ENCODE data around the gene DVL1.

The DVL1 gene

DNA sequence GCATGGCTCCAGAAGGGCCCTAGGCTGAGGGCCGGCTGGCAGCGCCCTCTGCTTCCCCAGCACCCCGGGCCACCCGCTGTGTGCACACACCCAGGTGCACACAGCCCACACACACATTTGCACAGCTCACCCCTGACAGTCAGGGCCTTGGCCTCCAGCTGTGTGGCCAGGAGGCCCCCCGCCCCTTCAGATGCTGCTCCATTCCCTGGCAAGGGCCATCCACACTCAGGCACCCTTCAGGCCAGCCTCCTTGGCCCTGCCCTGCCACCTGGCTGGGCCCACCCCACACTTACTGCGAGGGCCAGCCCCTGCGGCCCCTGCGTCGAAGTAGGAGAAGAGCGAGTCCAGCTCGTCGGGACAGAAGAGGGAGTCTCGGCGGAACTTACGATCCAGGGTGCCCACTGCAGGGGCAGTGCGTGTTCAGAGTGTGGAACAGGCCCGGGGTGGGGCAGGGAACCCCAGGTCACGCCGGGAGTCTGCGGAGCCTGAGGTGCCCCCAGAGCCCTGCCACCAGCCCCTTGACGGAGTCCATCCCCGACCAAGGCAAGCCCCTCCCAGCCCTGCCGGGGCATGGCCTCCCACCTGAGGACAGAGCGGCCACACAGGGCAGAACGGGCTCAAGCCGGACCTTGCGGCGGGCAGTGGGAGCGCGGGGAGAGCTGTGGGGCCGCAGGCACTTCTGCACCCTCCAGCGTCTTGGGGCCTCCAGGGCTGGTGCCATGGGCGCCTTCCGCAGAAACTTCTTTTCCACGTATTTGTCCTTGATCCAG lies 53.9 kb downstream of the DVL1 start:
- DNase-seq: no peak

DNA sequence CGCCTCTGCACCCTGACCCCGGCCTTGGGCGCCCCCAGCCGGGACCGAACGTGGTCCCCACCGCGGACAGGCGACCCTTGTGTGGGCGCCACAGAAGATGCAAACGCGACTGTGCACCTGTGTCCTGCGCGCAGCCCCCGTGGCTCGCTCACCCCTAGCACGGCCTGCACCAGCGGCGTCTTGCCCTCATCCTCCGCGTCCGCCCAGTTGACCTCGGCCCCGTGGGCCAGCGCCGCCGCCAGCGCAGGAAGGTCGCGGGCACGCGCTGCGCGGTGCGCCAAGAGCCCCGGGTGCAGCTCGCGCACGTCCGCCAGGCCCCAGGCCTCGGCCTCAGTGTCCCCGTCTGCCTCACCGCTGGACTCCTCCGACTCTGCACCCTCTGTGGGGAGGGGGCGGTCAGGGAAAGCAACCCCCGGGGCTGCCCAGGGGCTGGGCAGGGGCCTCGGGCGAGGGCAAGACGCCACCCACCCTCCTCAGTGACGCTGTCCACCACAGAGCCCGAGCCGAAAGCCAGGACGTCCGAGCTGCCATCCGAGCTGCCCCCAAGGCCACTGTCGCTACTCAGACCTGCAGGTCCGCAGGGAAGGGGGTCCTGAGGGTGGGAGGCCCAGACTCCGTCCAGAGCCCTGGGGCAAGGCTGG lies 54.8 kb downstream of the DVL1 start:
- no peak for DNase-seq

DNA sequence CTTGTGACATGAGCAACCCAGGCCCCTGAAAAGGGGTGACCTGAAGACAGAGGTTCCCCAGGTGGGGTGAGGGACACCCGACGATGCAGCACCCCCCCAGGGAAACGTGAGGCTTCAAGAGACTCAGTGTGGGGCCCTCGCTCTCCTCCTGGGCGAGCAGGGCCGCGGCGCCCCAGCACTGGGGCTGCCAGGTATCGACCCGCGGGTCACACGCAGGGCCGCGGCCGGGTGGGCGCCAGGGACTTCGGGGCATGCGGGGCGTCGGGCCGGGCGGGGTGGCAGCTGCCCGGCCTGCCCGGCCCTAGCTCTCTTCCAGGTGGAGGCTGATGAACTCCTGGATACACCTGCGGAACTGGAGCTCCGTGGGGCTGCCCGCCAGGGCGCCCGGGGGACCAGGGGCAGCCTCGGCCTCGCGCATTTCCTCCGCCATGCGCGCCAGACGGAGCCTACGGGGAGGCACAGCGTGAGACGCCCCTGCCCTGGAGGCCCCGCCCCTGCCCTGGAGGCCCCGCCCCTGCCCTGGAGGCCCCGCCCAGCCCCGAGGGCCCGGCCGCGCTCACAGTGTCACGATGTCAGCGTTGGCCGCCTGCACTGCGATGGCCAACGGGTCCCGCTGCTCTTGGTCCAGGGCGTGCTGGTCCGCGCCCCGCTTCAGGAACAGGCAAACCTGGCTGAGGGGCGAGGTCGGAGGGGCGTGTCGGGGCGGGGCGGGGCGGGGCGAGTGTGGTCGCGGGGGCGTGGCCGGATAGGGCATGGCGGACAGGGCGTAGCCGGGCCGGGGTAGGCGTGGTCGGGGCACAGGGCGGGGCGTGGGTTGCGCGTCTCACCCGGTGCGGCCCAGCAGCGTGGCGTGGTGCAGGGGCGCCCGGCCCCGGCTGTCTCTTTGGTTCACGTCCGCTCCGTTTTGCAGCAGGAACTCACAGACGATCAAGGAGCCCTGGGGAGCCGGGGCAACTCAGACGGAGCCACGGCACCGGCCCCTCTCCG lies 55.7 kb downstream of the DVL1 start:
- DNase-seq: no peak

DNA sequence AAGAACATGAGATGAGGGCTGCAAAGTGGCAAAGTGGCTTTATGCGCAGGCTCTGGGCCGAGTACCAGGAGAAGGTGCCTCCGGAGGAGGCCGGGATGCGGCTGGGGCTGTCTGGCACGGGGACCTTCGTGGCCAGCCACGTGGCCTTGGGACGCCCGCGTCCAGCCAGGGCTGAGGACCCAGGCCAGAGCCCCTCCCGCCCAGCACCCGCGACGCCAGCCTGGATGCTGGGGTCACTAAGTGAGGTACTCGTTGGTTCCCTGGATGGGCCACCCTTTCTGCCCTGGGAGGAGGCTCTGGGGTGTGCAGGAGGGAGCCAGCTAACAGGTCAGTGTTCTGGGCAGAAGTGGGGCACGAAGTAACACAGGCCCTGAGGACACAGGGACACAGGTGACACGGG lies 56.4 kb downstream of the DVL1 start:
- no peak for DNase-seq

DNA sequence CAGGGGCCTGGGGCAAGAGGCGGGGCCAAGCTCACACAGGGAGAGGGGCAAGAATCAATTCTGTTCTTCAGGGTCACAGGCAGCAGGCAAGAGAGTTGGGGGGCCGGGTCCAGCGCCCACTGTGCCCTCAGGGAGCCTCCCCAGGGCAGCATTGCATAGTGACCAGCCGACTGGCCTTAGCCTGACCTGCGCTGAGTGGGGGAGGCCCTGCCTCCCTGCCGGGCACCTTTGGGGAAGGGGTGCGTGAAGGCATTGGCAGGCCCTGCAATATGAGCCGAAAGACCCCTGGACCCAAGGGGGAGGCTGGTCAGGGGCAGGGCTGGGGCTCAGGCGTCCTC lies 56.8 kb downstream of the DVL1 start:
- DNase-seq: no peak

DNA sequence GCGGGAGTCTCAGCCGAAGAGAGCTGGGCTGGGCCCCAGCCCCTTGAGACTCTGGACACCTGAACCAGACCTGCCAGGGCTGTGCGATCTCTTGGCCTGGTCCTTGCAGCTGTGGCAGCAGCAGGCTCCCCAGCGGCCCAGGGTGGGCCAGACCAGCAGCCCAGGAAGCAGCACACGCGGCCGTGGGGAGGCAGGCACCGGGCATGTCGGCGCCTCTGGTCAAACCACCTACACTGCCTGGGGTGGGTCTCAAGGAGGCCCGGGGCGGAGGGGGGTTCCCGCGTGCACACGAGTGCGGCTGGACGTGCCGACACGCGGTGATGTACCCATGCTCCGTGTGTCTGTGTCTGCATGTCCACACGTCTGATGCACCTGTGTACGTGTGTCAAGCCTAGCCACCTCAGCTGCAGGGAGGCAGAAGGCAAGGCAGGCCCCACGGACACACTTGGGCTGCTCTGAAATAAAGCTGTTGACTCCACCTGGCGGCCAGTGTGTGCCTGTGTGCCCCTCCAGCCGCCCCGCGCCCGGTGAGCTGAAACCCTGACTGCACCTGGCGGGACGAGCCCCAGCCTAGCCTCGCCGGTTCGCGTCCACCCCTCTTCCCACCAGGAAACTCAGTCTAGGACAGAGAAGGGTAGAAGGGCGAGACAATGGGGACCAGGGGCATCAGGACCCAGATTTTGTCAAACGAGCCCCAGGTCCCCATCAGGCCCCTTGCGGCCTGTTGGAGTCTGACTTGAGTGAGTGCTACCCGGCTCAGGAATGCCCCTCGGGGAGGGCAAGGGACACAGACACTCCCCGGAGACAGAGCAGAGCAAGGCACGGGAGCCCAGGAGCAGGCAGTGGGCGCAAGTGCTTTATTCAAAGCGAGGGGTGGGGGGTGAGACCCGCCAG lies 57.4 kb downstream of the DVL1 start:
- peak; percentile 71 for DNase-seq

DNA sequence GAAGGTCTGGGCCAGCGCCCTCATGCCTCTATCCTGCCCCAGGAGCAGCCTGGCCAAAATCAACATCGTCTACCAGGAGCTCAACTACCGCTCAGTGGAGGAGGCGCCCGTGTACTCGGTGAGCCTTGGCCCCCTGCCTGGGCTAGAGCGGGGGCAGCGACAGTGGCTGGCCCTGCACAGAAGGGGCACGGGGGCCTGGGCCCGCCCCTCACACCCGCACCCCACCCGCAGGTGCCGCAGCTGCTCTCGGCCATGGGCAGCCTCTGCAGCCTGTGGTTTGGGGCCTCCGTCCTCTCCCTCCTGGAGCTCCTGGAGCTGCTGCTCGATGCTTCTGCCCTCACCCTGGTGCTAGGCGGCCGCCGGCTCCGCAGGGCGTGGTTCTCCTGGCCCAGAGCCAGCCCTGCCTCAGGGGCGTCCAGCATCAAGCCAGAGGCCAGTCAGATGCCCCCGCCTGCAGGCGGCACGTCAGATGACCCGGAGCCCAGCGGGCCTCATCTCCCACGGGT lies 58.1 kb downstream of the DVL1 start:
- no peak for DNase-seq

DNA sequence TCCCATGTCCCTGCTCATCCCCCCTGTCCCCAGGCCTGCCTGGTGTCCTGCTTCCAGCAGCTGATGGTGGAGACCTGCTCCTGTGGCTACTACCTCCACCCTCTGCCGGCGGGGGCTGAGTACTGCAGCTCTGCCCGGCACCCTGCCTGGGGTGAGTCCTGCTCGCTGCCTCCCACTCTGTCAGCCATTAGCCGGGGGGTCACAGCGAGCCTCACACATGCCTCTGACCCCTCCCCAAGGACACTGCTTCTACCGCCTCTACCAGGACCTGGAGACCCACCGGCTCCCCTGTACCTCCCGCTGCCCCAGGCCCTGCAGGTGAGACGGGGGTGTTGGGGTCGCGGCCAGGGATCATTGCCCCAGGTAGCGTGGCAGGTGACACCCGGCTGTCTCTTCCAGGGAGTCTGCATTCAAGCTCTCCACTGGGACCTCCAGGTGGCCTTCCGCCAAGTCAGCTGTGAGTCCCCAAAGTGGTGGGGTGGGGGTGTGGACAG lies 58.9 kb downstream of the DVL1 start:
- peak; percentile 61 for DNase-seq

DNA sequence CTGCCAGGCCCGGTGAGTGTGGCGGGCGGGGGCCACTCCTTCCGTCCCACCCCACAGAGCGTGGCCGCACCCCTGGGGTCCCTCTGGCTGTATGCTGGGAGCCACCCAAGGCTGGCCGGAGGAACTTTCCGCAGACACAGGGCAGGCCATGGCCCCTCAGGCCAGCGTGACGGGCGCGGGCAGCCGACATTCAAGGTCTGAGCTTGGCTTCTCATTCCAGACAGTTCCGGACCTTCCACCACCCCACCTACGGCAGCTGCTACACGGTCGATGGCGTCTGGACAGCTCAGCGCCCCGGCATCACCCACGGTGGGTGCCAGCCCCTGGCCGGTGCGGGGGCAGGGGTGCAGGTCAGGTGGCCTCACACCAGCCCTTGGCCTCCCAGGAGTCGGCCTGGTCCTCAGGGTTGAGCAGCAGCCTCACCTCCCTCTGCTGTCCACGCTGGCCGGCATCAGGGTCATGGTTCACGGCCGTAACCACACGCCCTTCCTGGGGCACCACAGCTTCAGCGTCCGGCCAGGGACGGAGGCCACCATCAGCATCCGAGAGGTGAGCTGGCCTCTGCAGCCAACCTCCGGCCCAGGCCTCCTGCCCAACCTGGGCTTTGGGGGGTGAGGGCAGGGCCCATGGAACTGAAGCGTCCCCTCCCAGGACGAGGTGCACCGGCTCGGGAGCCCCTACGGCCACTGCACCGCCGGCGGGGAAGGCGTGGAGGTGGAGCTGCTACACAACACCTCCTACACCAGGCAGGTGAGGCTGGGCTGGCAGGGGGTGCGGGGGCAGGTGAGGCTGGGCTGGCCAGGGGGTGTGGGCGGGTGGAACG lies 61.7 kb downstream of the DVL1 start:
- DNase-seq: no peak

DNA sequence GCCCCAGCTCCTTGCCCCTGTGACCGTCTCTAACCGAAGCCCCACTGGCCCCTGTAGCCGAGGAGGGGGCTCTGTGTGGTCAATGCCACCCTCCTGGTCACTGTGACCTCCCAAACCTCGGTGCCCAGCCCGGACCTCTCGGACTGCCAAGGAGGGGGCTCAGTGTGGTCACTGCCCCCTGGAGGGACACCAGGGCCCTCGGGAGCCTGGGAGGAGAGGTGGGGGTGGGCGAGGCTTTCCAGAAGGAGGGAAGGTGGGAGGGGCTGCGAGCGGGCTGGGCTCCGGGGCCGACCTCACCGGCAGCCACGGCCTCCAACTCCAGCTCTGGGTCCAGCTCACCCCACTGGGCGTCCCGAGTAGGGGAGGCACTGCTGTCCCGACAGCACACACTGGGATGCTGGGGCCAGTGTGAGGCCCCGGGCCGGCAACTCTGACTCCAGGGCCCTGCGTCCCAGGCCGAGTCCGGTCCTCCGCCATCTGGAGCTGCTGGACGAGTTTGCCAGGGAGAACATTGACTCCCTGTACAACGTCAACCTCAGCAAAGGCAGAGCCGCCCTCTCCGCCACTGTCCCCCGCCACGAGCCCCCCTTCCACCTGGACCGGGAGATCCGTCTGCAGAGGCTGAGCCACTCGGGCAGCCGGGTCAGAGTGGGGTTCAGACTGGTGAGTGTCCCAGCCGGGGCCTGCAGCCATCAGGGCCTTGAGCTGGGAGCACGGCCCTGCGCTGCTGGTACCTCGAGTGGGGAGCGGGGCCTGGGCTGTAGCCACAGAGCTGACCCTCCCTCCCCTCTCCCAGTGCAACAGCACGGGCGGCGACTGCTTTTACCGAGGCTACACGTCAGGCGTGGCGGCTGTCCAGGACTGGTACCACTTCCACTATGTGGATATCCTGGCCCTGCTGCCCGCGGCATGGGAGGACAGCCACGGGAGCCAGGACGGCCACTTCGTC lies 62.6 kb downstream of the DVL1 start:
- DNase-seq: no peak

DNA sequence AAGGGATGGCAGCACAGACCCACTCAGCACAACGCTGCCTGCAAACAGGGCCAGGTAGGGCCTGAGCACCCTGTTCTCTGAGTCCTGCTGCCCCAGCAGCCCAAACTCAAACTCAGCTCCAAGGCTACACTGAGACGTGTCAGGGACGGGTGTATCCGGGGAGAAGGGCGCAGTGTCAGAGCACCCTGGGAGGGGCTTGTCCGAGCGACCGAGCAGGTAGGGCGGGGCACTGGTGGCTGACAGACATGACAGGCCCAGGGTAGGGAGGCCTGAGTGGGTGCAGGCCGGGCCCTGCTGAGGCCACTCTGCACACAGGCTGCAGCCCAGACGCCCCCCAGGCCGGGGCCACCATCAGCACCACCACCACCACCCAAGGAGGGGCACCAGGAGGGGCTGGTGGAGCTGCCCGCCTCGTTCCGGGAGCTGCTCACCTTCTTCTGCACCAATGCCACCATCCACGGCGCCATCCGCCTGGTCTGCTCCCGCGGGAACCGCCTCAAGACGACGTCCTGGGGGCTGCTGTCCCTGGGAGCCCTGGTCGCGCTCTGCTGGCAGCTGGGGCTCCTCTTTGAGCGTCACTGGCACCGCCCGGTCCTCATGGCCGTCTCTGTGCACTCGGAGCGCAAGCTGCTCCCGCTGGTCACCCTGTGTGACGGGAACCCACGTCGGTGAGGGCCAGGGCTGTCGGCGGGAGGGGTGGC lies 63.5 kb downstream of the DVL1 start:
- DNase-seq: no peak
